ENCODE data around the gene ERAL1. TPM values are rescaled to one million over a fixed set of nuclear protein-coding genes. Genes with fewer than 3 reads are reported as not detected.
"Not testable (repeated sequence)": the region's sequence is repeated elsewhere in the genome, so short reads cannot be mapped to it uniquely, and the experiment has no call there.

The ERAL1 gene
- total RNA-seq, 1 experiment from 2014 or later: 47.1 TPM

DNA sequence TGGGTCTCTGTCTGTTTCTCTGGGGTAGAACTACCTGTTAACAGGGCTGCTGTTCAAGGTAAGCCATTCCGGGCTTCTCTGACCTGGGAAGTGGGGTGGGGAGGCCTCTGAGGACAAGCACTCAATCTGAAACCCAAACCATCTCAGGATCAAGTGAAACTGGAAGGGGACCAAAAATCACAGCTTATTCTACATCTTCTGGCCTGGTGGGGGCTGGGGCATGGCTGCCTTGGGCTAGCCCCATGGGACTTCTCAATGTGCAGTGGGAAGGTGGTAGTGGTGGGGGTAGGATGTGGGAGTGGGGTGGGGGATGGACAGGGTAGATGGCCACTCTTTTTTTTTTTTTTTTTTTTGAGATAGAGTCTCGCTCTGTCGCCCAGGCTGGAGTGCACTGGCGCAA lies 37.2 kb downstream of the ERAL1 start:
- no peaks in the 10 kb centered on the region for H3K9me2 ChIP-seq (ENCODE audit: insufficient read depth)
- intact Hi-C loops (cut with micrococcal nuclease; ENCODE audit: unreplicated experiment): no loop called here
- no peak for DNase-seq
- H3K4me3 ChIP-seq: no peak overlapping the region
- no TSS peak for BruUV-seq (replicated peaks)
- ChIA-PET CTCF (no interaction called here), POLR2A (ENCODE audit: unreplicated experiment) (no interaction called here)
- peaks cover 17% of the 10 kb centered on the region for H3F3A ChIP-seq (ENCODE audit: insufficient read depth, low read depth)
- H3K36me3 ChIP-seq (ENCODE audit: low read depth): no peaks in the 10 kb centered on the region
- H3K27me3 ChIP-seq (ENCODE audit: insufficient read depth, low read depth): no peaks in the 10 kb centered on the region
- H4K20me1 ChIP-seq (ENCODE audit: insufficient read depth): no peaks in the 10 kb centered on the region
- H3K79me2 ChIP-seq (ENCODE audit: low read depth): peaks cover 5% of the 10 kb centered on the region; the same call in 1 of the 2 replicates
- 0 out of 2 replicates have a peak, but pooled peaks cover 10% of the 10 kb centered on the region for H3K4me1 ChIP-seq (replicated peaks; ENCODE audit: insufficient read depth)
- TF ChIP-seq, protein P1, sequence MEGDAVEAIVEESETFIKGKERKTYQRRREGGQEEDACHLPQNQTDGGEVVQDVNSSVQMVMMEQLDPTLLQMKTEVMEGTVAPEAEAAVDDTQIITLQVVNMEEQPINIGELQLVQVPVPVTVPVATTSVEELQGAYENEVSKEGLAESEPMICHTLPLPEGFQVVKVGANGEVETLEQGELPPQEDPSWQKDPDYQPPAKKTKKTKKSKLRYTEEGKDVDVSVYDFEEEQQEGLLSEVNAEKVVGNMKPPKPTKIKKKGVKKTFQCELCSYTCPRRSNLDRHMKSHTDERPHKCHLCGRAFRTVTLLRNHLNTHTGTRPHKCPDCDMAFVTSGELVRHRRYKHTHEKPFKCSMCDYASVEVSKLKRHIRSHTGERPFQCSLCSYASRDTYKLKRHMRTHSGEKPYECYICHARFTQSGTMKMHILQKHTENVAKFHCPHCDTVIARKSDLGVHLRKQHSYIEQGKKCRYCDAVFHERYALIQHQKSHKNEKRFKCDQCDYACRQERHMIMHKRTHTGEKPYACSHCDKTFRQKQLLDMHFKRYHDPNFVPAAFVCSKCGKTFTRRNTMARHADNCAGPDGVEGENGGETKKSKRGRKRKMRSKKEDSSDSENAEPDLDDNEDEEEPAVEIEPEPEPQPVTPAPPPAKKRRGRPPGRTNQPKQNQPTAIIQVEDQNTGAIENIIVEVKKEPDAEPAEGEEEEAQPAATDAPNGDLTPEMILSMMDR (conservative IDR thresholded peaks at IDR 0.05): no peak
- no peak for TF ChIP-seq EZH2 (IDR thresholded peaks at IDR 0.05; ENCODE audit: low read depth)
- H2AFZ ChIP-seq: no peak overlapping the region
- no peaks in the 10 kb centered on the region for H3K9me3 ChIP-seq (ENCODE audit: insufficient read depth, low read depth)
- no peak overlapping the region for H3K27ac ChIP-seq
- H3K4me2 ChIP-seq: no peak overlapping the region

- H3F3A ChIP-seq (ENCODE audit: insufficient read depth, low read depth): peaks cover 18% of the 10 kb centered on the region
- H3K4me1 ChIP-seq (replicated peaks; ENCODE audit: insufficient read depth): peaks cover 18% of the 10 kb centered on the region; the same call in 1 of the 2 replicates
- CTCF ChIA-PET: interaction anchor here (0.6 to 0.7 kb wide), 2 partner anchors 16 to 111 kb away, joined by 3 to 4 read pairs; no protein-coding TSS in a partner anchor
- H3K4me2 ChIP-seq; H3K9me2 ChIP-seq (ENCODE audit: insufficient read depth); H3K4me3 ChIP-seq; DNase-seq; H3K9me3 ChIP-seq (ENCODE audit: insufficient read depth, low read depth); H3K27me3 ChIP-seq (ENCODE audit: insufficient read depth, low read depth); BruUV-seq (replicated peaks); intact Hi-C loops (cut with micrococcal nuclease; ENCODE audit: unreplicated experiment); H3K36me3 ChIP-seq (ENCODE audit: low read depth); H3K27ac ChIP-seq; H4K20me1 ChIP-seq (ENCODE audit: insufficient read depth); H2AFZ ChIP-seq; H3K79me2 ChIP-seq (ENCODE audit: low read depth); POLR2A ChIA-PET (ENCODE audit: unreplicated experiment): not testable (repeated sequence)
These were observed 38.7 kb downstream of the ERAL1 start for GRCh38 chr17:28893248-28894183.

DNA sequence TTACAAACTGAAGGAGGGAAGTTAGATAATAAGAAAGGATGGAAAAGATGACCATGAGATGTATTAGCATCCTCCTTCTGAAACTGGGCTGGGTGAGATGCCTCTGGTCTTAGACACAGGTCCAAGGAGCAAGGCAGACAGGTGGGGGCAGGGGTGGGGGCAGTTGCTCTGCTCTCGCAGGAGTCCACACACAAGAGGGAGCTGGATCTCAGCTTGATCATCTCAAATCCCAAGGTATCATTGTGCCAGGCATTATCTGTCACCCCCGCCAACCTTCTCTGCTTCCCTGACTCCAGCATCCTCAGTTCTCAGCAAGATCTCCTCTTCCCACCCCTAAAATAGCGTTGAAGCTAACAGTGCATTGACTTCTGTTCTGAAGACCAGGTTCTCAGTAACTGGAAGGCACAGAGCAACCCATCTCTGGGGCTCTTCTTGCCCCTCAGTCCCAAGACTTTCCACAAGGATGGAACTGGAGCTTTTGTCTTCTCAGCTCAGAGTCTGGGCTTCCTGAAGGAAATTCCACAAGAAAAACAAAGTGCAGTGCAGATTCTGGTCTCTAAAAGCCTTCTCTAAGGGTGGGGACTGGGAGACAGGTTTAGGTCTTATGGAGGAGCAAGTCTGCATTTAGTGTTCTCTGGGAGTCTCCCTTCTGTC lies 41.1 kb downstream of the ERAL1 start:
- Histone ChIP-seq H3K4me3 (peak overlapping the region; percentile 80; the same call in 1 of the 2 replicates), H3K9me2 (ENCODE audit: insufficient read depth) (no peaks in the 10 kb centered on the region), H4K20me1 (ENCODE audit: insufficient read depth) (no peaks in the 10 kb centered on the region), H3K9me3 (ENCODE audit: insufficient read depth, low read depth) (no peaks in the 10 kb centered on the region), H3K79me2 (ENCODE audit: low read depth) (peaks cover 9% of the 10 kb centered on the region; the same call in 1 of the 2 replicates), H3K36me3 (ENCODE audit: low read depth) (no peaks in the 10 kb centered on the region), H3F3A (ENCODE audit: insufficient read depth, low read depth) (peaks cover 22% of the 10 kb centered on the region), H2AFZ (no peak overlapping the region), H3K27me3 (ENCODE audit: insufficient read depth, low read depth) (no peaks in the 10 kb centered on the region), H3K4me1 (replicated peaks; ENCODE audit: insufficient read depth) (peaks cover 20% of the 10 kb centered on the region; the same call in 1 of the 2 replicates), H3K27ac (no peak overlapping the region), H3K4me2 (peak overlapping the region; percentile 84)
- CTCF ChIA-PET: interaction anchor here (0.7 to 1.2 kb wide), 2 partner anchors 17 to 132 kb away, joined by 3 to 5 read pairs; no protein-coding TSS in a partner anchor
- no peak for TF ChIP-seq EZH2 (IDR thresholded peaks at IDR 0.05; ENCODE audit: low read depth)
- TF ChIP-seq, protein P1 (conservative IDR thresholded peaks at IDR 0.05): no peak
- BruUV-seq (replicated peaks): no TSS peak
- intact Hi-C loops (cut with micrococcal nuclease; ENCODE audit: unreplicated experiment): no loop called here
- DNase-seq: no peak
- POLR2A ChIA-PET (ENCODE audit: unreplicated experiment): no interaction called here
